22Rv1 (cell line): ENCODE measurements around the gene SLX4.

Experiments
- CTCF ChIP-seq: fragments of 450-650 bp; IDR thresholded peaks from 2 replicates; pipeline ENCODE4 v1.5.1; 2017; ENCODE audit warnings: mild to moderate bottlenecking
- ZFX ChIP-seq: fragments of 450-650 bp; IDR thresholded peaks from 2 replicates; pipeline ENCODE4 v1.6.1; 2017; ENCODE audit warnings: antibody characterized with exemption, borderline replicate concordance

DNA sequence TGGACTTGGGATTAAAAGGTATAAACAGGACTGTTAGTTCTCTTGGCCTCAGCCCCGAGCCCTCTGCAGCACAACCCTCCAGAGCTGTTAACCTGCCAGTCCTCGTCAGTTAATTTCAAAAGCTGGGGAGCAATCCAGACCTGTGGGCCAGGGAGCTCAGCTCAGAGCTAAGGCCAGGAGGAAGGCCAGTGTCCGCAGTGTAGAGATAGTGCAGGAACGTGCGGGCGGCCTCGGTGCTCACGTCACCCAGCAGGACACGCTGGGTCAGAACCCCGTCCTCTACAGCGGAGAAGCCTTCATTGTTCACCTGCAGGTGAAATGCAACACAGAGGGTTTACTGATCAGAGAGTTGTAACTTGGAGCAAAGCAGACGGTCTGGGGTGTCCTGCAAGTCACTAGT is 18.8 kb downstream of the SLX4 start:
- TF ChIP-seq CTCF (no peak), ZFX (no peak)
